Measurements from ENCODE around the gene SRR. TPM values are rescaled to one million over a fixed set of nuclear protein-coding genes. Genes with fewer than 3 reads are reported as not detected.

SRR gene
- total and polyA plus RNA-seq, 4 donors = 2.9 to 10.3 (median 4.3) TPM

DNA sequence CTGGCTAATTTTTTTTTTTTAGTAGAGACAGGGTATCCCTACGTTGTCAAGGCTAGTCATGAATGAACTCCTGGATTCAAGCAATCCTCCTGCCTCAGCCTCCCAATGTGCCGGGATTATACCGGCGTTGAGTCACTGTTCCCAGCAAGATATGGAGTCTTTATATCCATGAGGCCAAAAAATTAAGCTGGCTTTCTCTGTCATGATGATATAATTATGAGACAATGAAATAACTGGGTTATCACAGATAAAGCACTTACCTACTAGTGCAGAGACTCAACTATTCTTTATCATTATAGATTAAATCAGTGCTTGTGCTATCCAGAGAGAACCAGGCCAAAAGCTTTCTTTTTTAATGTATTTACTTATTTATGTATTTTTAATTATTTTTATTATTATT lies 36.4 kb upstream of the SRR start:
- no peak for DNase-seq (ENCODE audit: low spot score)
- Histone ChIP-seq H3K27me3 (ENCODE audit: control insufficient read depth in 4 of 4, insufficient read depth in 4 of 4, low read length in 3 of 4) (no peaks in the 10 kb centered on the region), H3K4me3 (ENCODE audit: low read depth in 1 of 3, low read length in 3 of 3) (no peak overlapping the region), H3K27ac (ENCODE audit: low read depth in 1 of 2, low read length in 2 of 2) (no peak overlapping the region), H3K9me3 (ENCODE audit: control insufficient read depth in 4 of 4, low read length in 3 of 4) (no peaks in the 10 kb centered on the region), H3K9ac (ENCODE audit: low read depth in 1 of 2, low read length in 2 of 2) (no peak overlapping the region), H3K36me3 (ENCODE audit: control insufficient read depth in 4 of 4, insufficient read depth in 3 of 4, low read depth in 1 of 4, low read length in 3 of 4) (peaks cover 0 to 4% (median 3%) of the 10 kb centered on the region in 4 donors), H3K4me1 (ENCODE audit: control insufficient read depth in 4 of 4, insufficient read depth in 4 of 4, low read length in 3 of 4) (peaks cover 0 to 6% (median 3%) of the 10 kb centered on the region in 4 donors)
- 96% methylated on average over 4 of the region's 4 CpGs for WGBS
- TF ChIP-seq HNF4G (IDR thresholded peaks at IDR 0.05) (no peak), FOXA1 (IDR thresholded peaks at IDR 0.05) (no peak), RXRA (IDR thresholded peaks at IDR 0.05) (no peak), TAF1 (conservative IDR thresholded peaks at IDR 0.05) (no peak)
- TF ChIP-seq, protein P1, sequence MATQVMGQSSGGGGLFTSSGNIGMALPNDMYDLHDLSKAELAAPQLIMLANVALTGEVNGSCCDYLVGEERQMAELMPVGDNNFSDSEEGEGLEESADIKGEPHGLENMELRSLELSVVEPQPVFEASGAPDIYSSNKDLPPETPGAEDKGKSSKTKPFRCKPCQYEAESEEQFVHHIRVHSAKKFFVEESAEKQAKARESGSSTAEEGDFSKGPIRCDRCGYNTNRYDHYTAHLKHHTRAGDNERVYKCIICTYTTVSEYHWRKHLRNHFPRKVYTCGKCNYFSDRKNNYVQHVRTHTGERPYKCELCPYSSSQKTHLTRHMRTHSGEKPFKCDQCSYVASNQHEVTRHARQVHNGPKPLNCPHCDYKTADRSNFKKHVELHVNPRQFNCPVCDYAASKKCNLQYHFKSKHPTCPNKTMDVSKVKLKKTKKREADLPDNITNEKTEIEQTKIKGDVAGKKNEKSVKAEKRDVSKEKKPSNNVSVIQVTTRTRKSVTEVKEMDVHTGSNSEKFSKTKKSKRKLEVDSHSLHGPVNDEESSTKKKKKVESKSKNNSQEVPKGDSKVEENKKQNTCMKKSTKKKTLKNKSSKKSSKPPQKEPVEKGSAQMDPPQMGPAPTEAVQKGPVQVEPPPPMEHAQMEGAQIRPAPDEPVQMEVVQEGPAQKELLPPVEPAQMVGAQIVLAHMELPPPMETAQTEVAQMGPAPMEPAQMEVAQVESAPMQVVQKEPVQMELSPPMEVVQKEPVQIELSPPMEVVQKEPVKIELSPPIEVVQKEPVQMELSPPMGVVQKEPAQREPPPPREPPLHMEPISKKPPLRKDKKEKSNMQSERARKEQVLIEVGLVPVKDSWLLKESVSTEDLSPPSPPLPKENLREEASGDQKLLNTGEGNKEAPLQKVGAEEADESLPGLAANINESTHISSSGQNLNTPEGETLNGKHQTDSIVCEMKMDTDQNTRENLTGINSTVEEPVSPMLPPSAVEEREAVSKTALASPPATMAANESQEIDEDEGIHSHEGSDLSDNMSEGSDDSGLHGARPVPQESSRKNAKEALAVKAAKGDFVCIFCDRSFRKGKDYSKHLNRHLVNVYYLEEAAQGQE (IDR thresholded peaks at IDR 0.05) = no peak

DNA sequence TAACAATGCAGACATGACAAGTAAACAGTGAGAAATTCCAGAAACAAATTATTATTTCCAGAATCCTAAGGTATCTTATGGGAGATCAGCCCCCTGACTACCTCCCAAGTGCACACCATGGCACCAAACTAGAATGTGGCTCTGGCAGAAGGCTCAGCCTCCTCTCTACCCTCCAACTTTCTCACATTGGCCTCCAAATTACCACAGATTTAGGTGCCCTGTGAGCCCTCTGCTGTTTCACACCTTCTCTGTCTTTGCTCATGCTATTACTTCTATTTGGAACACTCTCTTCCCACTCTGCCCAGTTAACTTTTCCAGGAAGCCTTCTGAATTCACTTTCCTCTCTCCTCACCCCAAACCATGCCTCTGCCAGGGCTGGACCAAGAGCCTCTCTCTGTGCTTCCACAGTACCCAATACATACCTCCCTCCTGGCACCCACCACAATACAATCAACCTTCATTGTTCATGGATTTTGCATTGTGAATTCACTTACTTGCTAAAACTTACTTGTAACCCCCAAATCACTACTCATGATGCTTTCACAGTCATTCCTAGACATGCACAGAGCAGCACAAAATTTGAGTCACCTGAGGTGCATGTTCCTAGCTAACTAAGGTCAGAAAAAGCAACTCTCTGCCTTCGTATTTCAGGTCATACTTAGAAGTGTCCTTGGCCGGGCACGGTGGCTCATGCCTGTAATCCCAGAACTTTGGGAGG lies 31.6 kb upstream of the SRR start:
- no peak for DNase-seq (ENCODE audit: low spot score)
- 98% methylated on average over 3 of the region's 3 CpGs for WGBS
- Histone ChIP-seq H3K36me3 (ENCODE audit: control insufficient read depth in 4 of 4, insufficient read depth in 3 of 4, low read depth in 1 of 4, low read length in 3 of 4) (peaks cover 0 to 3% (median 2%) of the 10 kb centered on the region in 4 donors), H3K9ac (ENCODE audit: low read depth in 1 of 2, low read length in 2 of 2) (no peak overlapping the region), H3K27ac (ENCODE audit: low read depth in 1 of 2, low read length in 2 of 2) (no peak overlapping the region), H3K9me3 (ENCODE audit: control insufficient read depth in 4 of 4, low read length in 3 of 4) (no peaks in the 10 kb centered on the region), H3K27me3 (ENCODE audit: control insufficient read depth in 4 of 4, insufficient read depth in 4 of 4, low read length in 3 of 4) (no peaks in the 10 kb centered on the region), H3K4me3 (ENCODE audit: low read depth in 1 of 3, low read length in 3 of 3) (no peak overlapping the region), H3K4me1 (ENCODE audit: control insufficient read depth in 4 of 4, insufficient read depth in 4 of 4, low read length in 3 of 4) (no peaks in the 10 kb centered on the region)
- no peak for TF ChIP-seq RAD21 (IDR thresholded peaks at IDR 0.05)

DNA sequence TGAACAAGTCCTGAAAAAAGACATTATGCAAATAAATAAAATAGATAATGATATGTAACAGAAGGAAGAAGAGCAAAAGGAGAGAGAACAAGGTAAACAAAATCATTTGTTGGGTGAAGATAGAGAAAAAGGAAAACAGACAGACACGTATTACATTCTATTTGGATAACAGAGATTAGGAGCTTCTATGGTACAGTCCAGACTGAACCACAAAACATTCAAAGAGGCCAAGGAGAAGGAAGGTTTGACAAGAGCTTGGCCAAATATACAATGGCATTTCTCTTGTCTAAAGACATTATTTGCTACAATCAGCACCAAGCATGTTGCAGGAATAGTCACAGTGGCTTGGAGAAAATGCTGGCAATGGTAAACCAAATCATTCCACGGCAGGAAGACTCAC lies 29.3 kb upstream of the SRR start:
- no peaks in the 10 kb centered on the region for H3K4me1 ChIP-seq (ENCODE audit: control insufficient read depth in 4 of 4, insufficient read depth in 4 of 4, low read length in 3 of 4)
- H3K9ac ChIP-seq (ENCODE audit: low read depth in 1 of 2, low read length in 2 of 2) = no peak overlapping the region
- H3K27me3 ChIP-seq (ENCODE audit: control insufficient read depth in 4 of 4, insufficient read depth in 4 of 4, low read length in 3 of 4) = no peaks in the 10 kb centered on the region
- H3K36me3 ChIP-seq (ENCODE audit: control insufficient read depth in 4 of 4, insufficient read depth in 3 of 4, low read depth in 1 of 4, low read length in 3 of 4) = peaks cover 1 to 7% (median 3%) of the 10 kb centered on the region in 4 donors
- H3K27ac ChIP-seq (ENCODE audit: low read depth in 1 of 2, low read length in 2 of 2) = no peak overlapping the region
- no peak for TF ChIP-seq EGR1 (IDR thresholded peaks at IDR 0.05; ENCODE audit: low read depth in 2 of 2)
- TF ChIP-seq, protein P2, sequence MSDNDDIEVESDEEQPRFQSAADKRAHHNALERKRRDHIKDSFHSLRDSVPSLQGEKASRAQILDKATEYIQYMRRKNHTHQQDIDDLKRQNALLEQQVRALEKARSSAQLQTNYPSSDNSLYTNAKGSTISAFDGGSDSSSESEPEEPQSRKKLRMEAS (IDR thresholded peaks at IDR 0.05) = no peak
- TF ChIP-seq, protein P3, sequence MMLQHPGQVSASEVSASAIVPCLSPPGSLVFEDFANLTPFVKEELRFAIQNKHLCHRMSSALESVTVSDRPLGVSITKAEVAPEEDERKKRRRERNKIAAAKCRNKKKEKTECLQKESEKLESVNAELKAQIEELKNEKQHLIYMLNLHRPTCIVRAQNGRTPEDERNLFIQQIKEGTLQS (IDR thresholded peaks at IDR 0.05) = no peak
- no peak for TF ChIP-seq RAD21 (IDR thresholded peaks at IDR 0.05)
- TF ChIP-seq, protein P1 (IDR thresholded peaks at IDR 0.05) = no peak
- TF ChIP-seq FOXA2 (IDR thresholded peaks at IDR 0.05) = no peak
- TF ChIP-seq GABPA (IDR thresholded peaks at IDR 0.05 in 1 of 2, conservative IDR thresholded peaks at IDR 0.05 in 1 of 2) = no peak
- no peaks in the 10 kb centered on the region for H3K9me3 ChIP-seq (ENCODE audit: control insufficient read depth in 4 of 4, low read length in 3 of 4)
- 60% methylated on average over 2 of the region's 2 CpGs for WGBS
- no peak for DNase-seq (ENCODE audit: low spot score)
- H3K4me3 ChIP-seq (ENCODE audit: low read depth in 1 of 3, low read length in 3 of 3) = no peak overlapping the region
